ENCODE results near the gene MIB1. TPM values are rescaled to one million over a fixed set of nuclear protein-coding genes. Genes with fewer than 3 reads are reported as not detected.
A peak's percentile ranks its signal among the peaks of the same experiment; 100 is the strongest.

Gene MIB1
- total and polyA plus RNA-seq, 2 experiments from 2014 or later = 10.8 to 56.7 TPM

GRCh38 chr18:21742315-21742687 is 1.7 kb downstream of the MIB1 start:
- no peaks in the 10 kb centered on the region for H3K9me2 ChIP-seq (ENCODE audit: insufficient read depth)
- Mint-ChIP-seq H3K4me3 (peak overlapping the region; percentile 91), H3K27me3 (ENCODE audit: insufficient read depth, low read depth, poor library complexity) (peaks cover 6% of the 10 kb centered on the region), H3K36me3 (ENCODE audit: low read depth) (no peaks in the 10 kb centered on the region; the same call in 2 of the 3 replicates), H3K27ac (no peak overlapping the region; the same call in 1 of the 2 replicates), H3K9me3 (peaks cover 3% of the 10 kb centered on the region; the same call in 1 of the 3 replicates), H3K4me1 (peaks cover 44% of the 10 kb centered on the region)
- no peak for DNase-seq (ENCODE audit: low spot score)
- peak overlapping the region; percentile 78 for H3K4me3 ChIP-seq
- no peaks in the 10 kb centered on the region for H3K27me3 ChIP-seq (ENCODE audit: insufficient read depth)
- no peaks in the 10 kb centered on the region for H3F3A ChIP-seq (replicated peaks; ENCODE audit: low read depth)
- peaks cover 29% of the 10 kb centered on the region for H3K4me1 ChIP-seq (ENCODE audit: insufficient read depth)
- no peak overlapping the region for H2AFZ ChIP-seq
- H3K4me2 ChIP-seq = peak overlapping the region; percentile 79
- H3K36me3 ChIP-seq (ENCODE audit: insufficient read depth) = no peaks in the 10 kb centered on the region
- peaks cover 35% of the 10 kb centered on the region for H4K20me1 ChIP-seq (replicated peaks; ENCODE audit: insufficient read depth)
- ATAC-seq = no peak
- H3K27ac ChIP-seq (ENCODE audit: low read depth) = no peak overlapping the region
- peaks cover 56% of the 10 kb centered on the region for H3K79me2 ChIP-seq (replicated peaks; ENCODE audit: insufficient read depth)
- TF ChIP-seq, protein P1, sequence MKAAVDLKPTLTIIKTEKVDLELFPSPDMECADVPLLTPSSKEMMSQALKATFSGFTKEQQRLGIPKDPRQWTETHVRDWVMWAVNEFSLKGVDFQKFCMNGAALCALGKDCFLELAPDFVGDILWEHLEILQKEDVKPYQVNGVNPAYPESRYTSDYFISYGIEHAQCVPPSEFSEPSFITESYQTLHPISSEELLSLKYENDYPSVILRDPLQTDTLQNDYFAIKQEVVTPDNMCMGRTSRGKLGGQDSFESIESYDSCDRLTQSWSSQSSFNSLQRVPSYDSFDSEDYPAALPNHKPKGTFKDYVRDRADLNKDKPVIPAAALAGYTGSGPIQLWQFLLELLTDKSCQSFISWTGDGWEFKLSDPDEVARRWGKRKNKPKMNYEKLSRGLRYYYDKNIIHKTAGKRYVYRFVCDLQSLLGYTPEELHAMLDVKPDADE (IDR thresholded peaks at IDR 0.05) = no peak
- TF ChIP-seq EZH2 (IDR thresholded peaks at IDR 0.05; ENCODE audit: low read depth, unreplicated experiment) = no peak
- TF ChIP-seq, protein P2, sequence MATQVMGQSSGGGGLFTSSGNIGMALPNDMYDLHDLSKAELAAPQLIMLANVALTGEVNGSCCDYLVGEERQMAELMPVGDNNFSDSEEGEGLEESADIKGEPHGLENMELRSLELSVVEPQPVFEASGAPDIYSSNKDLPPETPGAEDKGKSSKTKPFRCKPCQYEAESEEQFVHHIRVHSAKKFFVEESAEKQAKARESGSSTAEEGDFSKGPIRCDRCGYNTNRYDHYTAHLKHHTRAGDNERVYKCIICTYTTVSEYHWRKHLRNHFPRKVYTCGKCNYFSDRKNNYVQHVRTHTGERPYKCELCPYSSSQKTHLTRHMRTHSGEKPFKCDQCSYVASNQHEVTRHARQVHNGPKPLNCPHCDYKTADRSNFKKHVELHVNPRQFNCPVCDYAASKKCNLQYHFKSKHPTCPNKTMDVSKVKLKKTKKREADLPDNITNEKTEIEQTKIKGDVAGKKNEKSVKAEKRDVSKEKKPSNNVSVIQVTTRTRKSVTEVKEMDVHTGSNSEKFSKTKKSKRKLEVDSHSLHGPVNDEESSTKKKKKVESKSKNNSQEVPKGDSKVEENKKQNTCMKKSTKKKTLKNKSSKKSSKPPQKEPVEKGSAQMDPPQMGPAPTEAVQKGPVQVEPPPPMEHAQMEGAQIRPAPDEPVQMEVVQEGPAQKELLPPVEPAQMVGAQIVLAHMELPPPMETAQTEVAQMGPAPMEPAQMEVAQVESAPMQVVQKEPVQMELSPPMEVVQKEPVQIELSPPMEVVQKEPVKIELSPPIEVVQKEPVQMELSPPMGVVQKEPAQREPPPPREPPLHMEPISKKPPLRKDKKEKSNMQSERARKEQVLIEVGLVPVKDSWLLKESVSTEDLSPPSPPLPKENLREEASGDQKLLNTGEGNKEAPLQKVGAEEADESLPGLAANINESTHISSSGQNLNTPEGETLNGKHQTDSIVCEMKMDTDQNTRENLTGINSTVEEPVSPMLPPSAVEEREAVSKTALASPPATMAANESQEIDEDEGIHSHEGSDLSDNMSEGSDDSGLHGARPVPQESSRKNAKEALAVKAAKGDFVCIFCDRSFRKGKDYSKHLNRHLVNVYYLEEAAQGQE (IDR thresholded peaks at IDR 0.05; ENCODE audit: unreplicated experiment) = no peak
- no peak for TF ChIP-seq CREB1 (CRISPR knock-in tag; IDR thresholded peaks at IDR 0.05; ENCODE audit: low read depth)
- TF ChIP-seq JUNB (IDR thresholded peaks at IDR 0.05; ENCODE audit: unreplicated experiment) = no peak
- no peak for TF ChIP-seq STAT1 (IDR thresholded peaks at IDR 0.05; ENCODE audit: unreplicated experiment)
- TF ChIP-seq EZH2phosphoT487 (IDR thresholded peaks at IDR 0.05; ENCODE audit: unreplicated experiment) = no peak
- TF ChIP-seq ZNF462 (CRISPR knock-in tag; IDR thresholded peaks at IDR 0.05) = no peak
- no peak for TF ChIP-seq NANOG (IDR thresholded peaks at IDR 0.05; ENCODE audit: borderline replicate concordance)
- no peak for TF ChIP-seq ZNF331 (CRISPR knock-in tag; IDR thresholded peaks at IDR 0.05; ENCODE audit: low read depth)
- no peak for TF ChIP-seq ZNF114 (CRISPR knock-in tag; IDR thresholded peaks at IDR 0.05)
- TF ChIP-seq POLR2AphosphoS5 (IDR thresholded peaks at IDR 0.05; ENCODE audit: low read depth) = no peak
- TF ChIP-seq CTCF (conservative IDR thresholded peaks at IDR 0.05; ENCODE audit: low read depth in 2 of 2) = no peak

Measured in GM23338 (cell line).